GM21528 (cell line): Measurements from ENCODE around the gene PCYT1A.
"Not testable (repeated sequence)": the region's sequence is repeated elsewhere in the genome, so short reads cannot be mapped to it uniquely, and the experiment has no call there.

Experiments used
- ATAC-seq: cut with Tn5 transposase; IDR thresholded peaks from one replicate; pipeline ENCODE4 v1.9.1; 2021; ENCODE audit warnings: mild to moderate bottlenecking, moderate library complexity; ENCODE audit not compliant: unreplicated experiment, low FRiP score

PCYT1A gene

DNA sequence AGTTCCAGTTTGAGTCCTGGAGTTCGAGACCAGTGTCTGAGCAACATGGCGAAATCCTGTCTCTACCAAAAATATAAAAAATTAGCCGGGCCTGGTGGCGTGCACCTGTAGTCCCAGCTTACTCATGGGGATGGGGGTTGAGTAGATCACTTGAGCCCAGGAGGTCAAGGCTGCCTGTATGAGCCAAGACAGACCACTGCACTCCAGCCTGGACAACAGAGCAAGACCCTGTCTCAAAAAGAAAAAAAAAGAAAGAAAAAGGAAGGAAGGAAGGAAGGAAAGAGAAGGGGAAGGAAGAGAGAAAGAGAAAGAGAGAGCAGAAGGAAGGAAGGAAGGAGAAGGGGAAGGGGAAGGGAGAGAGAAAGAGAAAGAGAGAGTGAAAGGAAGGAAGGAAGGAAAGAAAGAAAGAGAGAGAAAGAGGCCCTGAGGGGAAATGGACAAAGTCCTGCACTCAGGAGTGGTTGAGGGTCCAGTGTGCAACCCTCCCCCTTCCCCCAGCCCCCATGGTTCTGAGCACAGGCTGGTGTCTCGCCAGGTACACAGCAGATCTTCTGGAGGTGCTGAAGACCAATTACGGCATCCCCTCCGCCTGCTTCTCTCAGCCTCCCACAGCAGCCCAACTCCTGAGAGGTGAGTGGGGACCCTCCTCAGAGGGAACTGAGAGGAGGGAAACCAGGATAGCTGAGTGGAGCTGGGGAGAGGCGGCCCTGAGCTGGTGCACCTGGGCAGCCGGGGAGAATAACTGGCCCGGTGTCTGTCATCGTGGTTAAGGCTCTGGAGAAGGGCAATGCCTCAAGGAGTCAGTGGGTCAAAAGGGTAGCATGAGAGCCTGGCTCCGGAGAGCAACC is 70.0 kb downstream of the PCYT1A start:
- ATAC-seq: no peak

- no peak for ATAC-seq
These were observed 70.8 kb downstream of the PCYT1A start for GRCh38 chr3:196216681-196217211.

- no peak for ATAC-seq
These were observed 71.4 kb downstream of the PCYT1A start, which contains the start of gene SLC51A for GRCh38 chr3:196216089-196216564. SLC51A (plus strand) TSS chr3:196216534; CDS start chr3:196216713, 179 bp downstream.

DNA sequence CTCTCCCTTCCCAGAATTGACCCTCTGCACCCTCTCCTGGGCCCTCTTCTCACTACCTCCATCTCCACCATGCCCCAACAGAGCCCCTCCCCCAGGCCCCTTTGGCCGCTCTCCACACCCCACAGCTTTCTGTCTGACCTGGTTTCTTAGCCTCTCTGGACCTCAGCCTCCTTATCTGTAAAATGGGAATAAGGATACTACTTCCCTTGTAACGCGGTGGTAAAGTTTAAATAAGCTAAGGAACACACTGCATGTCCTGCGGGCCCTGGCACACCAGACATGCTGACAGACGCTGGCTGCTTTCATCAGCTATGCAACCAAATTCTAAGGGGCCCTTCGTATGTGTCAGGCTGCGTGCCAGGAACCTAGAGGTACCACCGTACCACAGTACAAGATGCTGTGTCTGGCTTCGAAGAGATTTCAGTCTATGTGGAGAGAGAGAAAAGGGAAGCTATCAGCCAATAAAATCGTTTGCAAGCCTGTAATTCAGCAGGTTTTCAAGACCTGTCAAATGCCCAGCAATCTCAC is 72.0 kb downstream of the PCYT1A start:
- ATAC-seq: no peak

GRCh38 chr3:196214783-196215441 is 72.6 kb downstream of the PCYT1A start:
- no peak for ATAC-seq

- ATAC-seq: no peak
These were observed 76.6 kb downstream of the PCYT1A start, which contains the start of gene ZDHHC19 for GRCh38 chr3:196210673-196211556. ZDHHC19 (minus strand) TSS chr3:196211400; CDS start chr3:196211315, 85 bp downstream.

- ATAC-seq: not testable (repeated sequence)
These were observed 77.4 kb downstream of the PCYT1A start for GRCh38 chr3:196209944-196210672.

DNA sequence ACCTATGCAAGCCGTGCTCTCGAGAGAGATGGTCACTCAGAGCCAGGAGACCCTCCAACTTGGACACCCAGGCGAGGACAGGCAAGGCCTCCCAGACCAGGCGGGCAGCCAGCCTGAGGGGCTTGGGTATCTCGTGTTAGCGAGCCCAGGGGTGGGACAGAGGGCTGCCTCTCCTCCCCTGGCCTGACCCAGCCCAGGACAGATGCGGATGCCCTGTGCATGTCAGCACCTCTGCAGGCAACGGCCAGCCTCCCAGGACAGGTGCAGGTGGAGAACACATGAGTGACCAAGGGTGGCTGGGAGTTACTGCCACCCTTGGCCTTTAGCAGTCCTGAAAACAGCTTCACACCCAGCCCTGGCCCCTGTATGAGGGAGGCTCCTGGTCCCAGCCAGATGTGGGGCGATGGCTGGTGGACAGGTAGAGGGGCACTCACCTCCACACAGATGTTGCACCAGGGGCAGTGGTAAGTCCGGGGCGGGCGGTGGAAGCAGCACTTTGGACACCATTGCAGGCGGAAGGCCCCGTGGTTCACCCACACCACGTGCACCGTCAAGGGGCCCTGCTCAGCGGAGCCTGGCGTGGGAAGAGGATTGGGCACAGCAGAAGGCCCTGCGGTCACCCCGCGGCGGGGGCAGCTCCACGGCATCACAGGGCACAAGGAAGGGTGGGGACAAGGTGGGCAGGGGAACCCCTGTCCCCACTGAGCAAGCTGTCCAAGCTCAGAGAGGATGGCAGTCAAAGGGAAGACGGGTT is 78.4 kb downstream of the PCYT1A start:
- no peak for ATAC-seq

DNA sequence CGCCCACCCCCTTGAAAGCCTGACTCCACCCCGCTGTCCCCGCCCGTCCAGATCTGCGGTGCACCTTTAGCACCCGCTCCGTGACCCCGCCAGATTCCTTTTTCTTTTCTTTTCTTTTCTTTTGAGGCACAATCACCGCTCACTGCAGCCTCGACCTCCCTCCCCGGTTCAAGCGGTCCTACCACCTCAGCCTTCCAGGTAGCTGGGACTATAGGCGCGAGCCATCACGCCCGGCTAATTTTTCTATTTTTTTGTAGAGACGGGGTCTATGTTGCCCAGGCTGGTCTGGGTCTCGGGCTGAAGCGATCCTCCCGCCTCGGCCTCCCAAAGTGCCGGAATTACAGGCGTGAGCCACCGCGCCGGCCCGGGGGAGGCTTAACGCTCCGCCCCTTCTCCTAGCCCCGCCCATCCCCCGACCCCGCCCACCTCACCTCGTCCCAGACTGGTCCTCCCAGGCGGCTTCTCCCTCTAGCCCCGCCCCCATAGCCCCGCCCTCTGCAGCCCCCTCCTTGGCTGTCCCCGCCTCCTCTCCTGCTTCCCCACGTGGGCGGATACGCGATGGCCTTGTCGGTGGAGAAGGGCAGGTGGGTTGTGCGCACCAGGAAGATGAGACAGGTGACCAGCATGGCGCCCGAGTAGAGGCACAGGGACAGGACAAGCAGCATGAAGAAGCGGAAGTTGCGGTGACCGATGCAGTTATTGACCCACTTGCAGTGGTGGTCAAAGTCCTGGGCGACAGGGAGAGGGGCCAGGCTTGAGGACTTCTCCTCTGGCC is 79.5 kb downstream of the PCYT1A start:
- ATAC-seq: no peak

GRCh38 chr3:196207159-196207832 is 80.2 kb downstream of the PCYT1A start:
- no peak for ATAC-seq

DNA sequence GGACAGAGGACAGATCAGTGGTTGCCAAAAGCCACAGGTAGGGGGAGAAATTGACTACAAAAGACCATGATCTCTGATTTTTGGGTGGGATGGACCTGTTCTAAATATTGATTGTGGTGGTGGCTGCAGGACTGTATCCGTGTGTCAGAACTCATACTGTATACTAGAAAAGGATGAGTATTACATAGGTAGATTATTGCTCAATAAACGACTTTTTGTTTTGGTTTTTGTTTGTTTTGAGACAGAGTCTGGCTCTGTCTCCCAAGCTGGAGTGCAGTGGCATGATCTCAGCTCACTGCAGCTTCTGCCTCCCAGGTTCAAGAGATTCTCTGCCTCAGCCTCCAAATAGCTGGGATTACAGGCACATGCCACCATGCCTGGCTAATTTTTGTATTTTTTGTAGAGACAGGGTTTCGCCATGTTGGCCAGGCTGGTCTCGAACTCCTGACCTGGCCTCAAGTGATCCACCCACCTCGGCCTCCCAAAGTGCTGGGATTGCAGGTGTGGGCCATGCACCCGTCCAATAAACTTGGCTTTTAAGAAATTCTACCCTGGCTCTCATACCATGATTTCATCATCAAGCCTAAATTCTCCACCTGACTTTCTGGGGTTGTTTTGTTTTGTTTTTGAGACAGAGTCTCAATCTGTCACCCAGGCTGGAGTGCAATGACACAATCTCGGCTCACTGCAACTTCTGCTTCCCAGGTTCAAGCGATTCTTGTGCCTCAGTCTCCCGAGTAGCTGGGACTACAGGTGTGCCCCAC is 81.9 kb downstream of the PCYT1A start:
- ATAC-seq: not testable (repeated sequence)

DNA sequence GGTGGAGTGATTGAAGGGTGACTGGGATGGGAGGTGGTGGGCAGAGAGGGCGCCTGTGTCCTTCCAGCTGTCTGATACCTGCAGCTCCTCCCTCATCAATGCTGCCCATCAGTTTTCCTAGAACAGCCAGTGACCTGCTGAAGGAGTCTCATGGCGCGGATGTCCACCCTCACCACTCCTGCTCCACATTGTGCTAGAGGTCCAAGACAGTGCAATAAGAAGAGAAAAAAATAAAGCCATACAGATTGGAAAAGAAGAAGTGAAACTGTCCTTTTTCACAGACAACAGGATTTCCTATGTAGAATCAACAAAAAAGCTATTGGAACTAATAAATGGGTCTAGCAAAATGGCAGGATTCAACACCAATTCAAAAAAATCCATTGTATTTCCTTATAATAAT is 83.7 kb downstream of the PCYT1A start:
- ATAC-seq: no peak

DNA sequence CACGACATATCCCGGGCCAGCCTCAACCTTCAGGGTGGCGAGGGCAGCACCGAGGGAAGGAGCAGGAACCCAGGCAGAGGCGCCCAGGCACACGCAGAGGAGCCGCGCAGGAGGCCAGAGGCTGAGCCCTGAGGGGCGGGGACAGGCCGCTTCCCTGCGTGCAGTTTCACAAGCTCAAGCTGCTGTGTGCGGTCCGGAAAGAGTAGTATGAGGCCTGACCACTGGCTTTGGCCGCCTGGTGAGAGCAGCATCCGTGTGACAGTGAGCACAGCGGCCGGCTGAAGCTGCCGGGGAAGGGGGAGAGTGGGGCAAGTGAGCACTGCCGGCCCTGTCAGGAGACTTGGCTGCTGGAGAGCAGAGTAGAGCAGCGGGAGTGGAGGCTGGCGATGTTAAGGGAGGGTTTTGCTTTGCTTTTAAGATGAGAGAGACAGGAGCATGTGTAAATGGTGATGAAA is 85.0 kb downstream of the PCYT1A start:
- ATAC-seq: no peak

GRCh38 chr3:196198771-196199753 is 88.5 kb downstream of the PCYT1A start:
- ATAC-seq: no peak

DNA sequence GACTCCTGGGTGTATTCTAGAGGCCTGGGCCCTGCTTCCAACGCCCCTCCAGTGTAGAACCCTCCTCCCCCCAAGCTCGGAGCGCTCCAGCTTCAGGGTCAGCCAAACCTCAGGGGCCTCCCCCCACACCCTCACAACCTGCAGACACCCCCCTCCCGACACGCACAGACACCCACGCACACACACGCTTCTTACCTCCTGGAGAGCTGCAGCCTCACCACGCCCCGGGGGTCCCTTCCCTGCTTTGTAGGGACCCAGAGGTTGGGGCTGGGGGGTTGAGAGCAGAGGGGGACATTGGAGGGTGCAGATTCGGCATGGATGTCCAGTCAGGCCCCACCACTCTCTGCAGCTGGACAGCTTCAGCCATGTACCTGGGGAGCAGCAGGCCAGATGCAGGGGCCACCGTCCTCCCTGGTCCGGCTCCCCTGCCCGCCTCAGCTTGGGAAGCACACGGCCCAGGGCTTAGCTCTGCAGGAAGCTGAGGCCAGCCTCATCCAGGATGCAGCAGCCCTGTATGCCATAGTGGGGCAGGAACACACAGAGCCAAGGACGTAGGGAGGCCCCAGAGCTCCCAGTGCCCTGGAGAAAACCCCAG is 89.3 kb downstream of the PCYT1A start:
- ATAC-seq: no peak
